Hypothalamus (tissue), 51 donors: Measurements from ENCODE around the gene LEFTY1.
"Not testable (repeated sequence)": the region's sequence is repeated elsewhere in the genome, so short reads cannot be mapped to it uniquely, and the experiment has no call there.

Source experiments
- DNase-seq, 51 donors: peaks; one replicate each; lab custom pipeline; 2025; lab: John Stamatoyannopoulos, UW

The LEFTY1 gene

GRCh38 chr1:225836296-225836695 lies 52.6 kb downstream of the LEFTY1 start:
- not testable (repeated sequence) for DNase-seq
